ENCODE data around the gene SLC6A9.
A peak's percentile ranks its signal among the peaks of the same experiment; 100 is the strongest.

Gene SLC6A9

GRCh38 chr1:44025816-44026215 lies 5.4 kb downstream of the SLC6A9 start:
- DNase-seq = no peak

- no peak for DNase-seq
These were observed 6.2 kb downstream of the SLC6A9 start for GRCh38 chr1:44024903-44025525.

- no peak for DNase-seq
These were observed 7.0 kb downstream of the SLC6A9 start for GRCh38 chr1:44024031-44024902.

DNA sequence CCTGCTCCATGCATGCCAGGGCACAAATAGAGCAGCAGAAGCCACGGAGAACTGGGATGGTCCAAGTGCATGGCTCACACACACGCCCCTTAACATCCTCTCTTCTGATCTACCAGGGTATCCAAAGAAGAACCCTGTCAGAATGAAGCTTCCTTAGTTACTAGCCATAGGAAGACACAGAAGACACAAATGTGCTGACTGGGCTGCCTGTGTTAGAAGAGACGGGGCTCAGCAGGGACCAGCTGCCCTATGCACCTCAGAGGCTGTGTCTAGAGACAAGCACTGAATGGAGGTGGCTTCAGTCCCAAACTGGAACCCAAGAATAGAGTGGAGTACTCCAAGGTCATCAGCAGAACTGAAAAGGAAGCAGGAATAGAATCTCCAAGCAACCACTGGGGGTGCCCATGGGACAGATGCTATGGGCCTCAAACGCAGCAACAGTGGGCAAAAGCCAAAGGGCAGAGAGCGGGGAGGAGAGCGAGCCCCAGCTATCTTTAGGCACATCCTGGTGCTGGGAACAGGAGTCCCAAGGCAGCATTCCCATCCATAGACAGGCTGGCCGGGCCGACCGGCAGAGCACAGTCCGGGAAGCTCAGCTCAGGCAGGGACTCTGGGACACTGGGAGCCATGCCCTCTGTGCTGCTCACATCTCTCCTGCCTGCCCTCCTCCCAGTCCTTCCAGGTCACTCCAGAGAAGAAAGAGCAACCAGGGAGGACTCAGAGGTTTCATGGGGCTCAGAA lies 9.5 kb downstream of the SLC6A9 start:
- DNase-seq = no peak

GRCh38 chr1:44021156-44021555 lies 10.1 kb downstream of the SLC6A9 start:
- no peak for DNase-seq

- DNase-seq = no peak
These were observed 10.8 kb downstream of the SLC6A9 start for GRCh38 chr1:44020464-44020863.

DNA sequence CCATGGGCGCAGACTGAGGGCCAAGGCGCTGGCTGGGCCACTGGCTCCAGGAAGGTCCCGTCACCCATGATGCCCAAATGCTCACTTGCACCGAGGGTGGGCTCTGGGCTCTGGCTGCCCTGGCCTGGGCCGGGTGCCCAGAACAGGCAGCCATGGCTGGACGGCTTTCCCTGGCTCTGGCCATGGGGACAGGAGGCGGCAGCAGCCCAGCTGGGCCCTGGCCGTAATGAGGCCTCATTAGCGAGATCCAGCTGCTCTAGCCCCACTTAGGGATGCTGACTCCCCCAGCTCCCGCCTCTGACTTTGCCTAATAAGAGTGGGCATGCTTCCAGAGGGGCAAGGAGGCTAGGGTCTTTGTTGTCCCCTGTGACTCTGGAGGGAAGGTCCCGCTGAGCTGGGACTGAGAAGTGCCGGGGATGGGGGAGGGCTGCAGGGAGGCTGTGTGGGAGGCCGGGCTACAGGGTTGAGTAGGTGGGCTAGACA lies 11.8 kb downstream of the SLC6A9 start:
- no peak for DNase-seq

DNA sequence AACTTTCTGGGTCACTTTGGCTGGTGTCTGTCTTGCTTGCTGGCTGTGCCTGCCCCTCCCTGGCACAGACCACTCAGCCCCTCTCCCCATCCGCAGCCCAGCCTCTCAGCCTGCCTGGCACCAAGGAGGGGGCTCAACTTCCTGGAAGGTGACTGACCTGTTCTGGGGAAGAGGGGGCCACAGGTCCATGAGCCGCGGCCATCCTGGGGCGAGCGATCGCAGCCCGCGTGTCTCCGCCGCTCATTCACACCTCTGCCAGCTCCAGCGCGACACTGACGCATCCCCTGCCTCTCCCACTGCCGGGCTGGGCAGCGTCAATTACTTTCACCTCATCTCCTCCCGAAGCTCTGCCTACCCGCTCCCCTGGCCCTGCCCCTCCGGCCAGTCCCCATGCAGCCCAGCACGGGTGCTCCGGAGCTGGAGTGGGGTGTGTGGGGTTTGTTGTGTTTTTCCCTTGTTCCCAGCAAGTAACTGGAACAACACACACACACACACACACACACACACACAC lies 14.3 kb downstream of the SLC6A9 start:
- DNase-seq = no peak

DNA sequence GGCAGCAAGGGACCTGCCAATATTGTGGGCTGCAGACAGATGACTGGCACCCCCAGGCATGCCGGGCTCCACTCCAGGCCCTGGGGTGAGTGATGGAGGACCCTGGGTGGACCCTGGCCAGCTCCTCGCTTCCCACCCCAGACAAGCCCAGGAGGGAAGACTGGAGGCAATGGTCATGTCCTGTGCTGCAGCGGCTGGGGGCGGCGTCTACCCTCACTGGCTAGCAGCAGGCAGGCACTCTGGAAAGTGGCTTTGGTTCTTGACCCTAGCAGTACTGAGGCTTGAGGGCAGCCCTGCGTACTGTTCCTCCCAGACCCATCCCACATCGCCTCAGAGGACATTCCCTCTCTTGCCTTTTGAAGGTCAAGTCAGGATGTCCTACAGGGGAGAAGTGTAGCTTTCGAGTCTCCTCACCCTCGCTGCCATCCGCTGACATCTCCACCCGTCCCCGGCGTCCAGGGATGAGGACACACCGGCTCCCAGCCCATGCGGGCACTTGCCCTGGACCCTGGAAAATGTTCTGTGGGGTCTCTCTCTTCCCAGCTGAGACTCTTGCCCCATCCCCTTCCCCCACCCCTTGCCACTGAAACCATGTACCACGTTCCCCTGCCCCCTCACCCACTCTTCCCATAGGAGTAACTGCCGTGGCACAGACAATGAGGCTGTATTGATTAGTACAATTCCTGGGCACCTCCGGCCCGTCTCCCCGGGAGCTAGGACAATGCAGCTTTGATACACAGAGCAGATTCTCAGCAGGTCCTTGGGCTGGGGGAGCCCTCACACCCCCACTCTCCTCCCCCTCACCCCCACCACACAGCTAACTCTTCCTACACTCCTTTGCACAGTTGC lies 15.0 kb downstream of the SLC6A9 start:
- no peak for DNase-seq

DNA sequence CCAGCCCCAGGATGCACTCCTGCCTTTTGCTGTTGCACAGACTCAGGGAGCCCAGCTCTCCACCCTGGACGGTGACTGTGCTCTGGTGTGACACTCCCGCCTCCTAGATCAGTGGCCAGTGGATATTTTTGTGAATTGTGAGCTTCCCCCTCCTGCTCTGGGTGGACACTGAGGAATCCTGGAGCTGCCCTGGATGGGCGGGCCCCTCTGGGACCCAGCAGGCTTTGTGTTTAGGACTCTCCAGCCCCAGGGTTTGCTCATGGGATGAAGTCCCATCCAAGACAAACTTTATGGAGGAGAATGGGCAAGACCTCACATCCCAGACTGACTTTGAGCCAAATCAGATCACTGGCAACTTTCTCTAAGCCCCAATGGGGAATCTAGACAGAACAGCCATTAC lies 16.1 kb downstream of the SLC6A9 start:
- DNase-seq = no peak

DNA sequence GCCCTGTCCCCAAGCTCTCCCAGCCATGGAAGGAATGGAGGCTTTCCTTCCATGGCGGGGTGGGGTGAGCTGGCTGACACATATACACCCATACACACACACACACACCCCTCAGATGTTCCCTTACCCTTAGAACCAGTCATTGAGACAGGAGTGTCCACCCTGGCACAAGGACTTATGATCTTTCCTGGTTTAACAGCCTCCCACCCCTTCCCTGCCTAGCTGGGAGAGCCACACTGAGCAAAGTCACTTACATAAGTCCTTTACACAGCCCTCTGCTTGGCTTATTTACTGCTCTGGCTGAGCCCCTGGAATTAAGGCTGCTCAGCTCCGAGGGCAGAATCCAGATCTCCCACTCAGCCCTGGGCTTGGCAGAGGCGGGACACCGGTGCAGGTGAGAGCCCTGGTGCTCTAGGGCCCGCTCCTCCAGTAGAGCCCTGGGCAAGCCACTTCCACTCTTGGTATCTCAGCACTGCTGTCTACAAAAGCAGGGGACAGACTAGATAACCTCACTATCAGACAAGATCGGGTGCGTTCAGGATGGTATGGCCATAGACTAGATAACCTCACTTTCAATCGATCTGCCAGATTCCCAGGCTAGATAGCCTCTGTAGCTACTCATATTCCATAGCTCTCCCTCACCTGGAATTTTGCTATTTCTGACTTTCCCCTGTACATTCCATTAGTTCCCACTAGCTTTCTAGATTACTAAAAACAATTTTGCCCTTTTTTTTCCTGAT lies 16.7 kb downstream of the SLC6A9 start:
- no peak for DNase-seq

GRCh38 chr1:44013949-44014348 lies 17.3 kb downstream of the SLC6A9 start:
- no peak for DNase-seq

DNA sequence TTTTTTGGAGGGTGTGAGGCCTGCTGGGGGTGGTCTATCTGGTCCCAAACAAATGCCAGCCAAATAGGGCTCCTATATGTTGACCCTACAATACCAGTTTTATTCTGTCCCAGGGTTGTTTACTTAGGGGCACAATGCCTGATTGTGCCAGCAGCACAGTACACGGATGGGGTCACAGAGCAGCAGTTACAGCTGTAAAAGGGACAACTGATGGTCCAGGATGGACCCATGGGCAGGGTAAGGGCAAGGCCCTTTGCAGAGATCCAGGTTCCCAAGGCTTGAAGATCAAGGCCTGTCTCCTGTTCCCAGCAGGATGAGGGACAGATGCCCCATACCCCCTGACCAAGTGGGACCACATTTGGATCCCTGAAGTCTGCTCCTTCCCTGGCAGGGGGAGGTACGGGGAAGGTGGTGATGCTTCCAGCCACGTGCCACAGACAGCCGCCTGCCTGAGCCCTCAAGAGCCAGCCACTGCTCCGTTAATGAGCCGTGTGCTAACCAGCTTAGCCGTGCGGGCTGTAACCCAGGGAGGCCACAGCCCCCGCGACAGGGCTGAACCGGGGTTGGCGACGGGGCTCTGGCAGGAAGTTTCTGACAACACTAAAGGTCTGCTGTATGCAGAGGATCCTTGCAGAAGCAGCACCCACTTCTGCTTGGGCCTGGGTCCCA lies 18.2 kb downstream of the SLC6A9 start:
- no peak for DNase-seq

DNA sequence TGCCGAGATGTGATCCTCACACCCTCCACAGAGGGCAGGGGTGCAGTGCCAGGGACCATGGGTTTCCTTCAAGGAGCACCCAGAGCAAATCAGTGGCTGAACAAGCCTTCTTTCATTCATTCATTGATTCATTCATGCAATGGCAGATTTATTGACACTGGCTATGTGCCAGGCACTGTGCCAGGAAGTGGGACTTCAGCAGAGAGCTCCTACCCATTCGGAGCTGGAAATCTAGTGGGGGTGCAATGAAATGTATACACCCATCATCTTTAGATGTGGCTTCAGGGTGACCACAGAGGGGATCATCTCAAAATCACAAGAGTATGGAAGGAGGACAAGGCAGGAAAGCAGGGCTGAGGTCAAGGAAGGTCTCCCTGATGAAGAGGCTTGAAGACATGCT lies 18.9 kb downstream of the SLC6A9 start:
- DNase-seq = peak; percentile 4

- no peak for DNase-seq
These were observed 20.3 kb downstream of the SLC6A9 start for GRCh38 chr1:44010935-44011471.

GRCh38 chr1:44008259-44008658 lies 23.0 kb downstream of the SLC6A9 start:
- no peak for DNase-seq

- DNase-seq = no peak
These were observed 28.6 kb downstream of the SLC6A9 start for GRCh38 chr1:44002606-44003157.

- no peak for DNase-seq
These were observed 29.1 kb downstream of the SLC6A9 start for GRCh38 chr1:44002165-44002564.

DNA sequence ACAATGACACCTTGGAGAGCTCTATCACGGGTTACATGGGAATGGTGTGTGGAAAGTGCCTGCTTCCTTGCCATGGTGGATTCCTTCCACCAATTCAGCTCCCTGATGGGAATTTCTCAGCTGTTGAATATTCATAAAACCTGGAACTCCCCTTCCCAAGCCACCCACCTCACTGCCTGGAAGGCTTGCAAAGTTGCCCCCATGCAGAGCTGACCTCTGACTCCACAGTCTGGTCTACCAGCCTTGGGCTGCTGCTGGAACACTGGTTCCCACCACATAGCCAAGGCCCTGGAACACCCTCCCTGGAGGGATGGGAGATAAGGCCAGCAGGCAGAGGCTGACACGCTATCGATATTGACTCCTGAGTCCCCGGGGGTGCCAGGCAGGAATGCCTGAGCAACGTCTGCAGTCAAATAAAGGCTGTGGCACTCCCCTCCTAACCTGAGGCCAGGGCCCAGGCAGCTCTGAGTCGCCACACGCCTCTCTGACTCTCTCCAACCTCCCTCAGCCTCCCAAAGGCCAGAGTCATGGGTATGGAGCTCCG lies 31.1 kb downstream of the SLC6A9 start:
- DNase-seq = no peak

GRCh38 chr1:43999455-43999854 lies 31.8 kb downstream of the SLC6A9 start:
- DNase-seq = no peak
